ENCODE results near the gene TMEM200A. TPM values are rescaled to one million over a fixed set of nuclear protein-coding genes. Genes with fewer than 3 reads are reported as not detected.

TMEM200A gene
- total RNA-seq, 1 donor from 2014 or later: 17.7 TPM

DNA sequence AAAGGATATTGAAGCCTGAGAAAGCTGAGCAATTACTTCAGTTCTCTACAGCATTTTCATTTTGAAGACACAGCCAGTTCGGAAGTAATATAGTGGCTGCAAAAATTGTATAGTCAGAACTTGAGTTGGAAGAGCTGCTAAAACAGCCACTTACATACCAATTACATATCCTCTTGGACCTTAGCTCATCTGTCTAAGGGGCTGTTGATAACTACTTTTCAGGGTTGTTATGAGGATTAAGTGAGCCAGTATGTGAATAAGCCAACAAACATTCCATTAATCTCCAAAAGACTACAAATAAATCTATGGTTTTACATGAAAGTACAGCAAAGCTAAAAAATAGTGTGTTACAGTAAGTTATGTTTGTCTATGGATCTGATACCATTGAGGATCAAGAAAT lies 59.7 kb downstream of the TMEM200A start:
- DNase-seq: no peak

DNA sequence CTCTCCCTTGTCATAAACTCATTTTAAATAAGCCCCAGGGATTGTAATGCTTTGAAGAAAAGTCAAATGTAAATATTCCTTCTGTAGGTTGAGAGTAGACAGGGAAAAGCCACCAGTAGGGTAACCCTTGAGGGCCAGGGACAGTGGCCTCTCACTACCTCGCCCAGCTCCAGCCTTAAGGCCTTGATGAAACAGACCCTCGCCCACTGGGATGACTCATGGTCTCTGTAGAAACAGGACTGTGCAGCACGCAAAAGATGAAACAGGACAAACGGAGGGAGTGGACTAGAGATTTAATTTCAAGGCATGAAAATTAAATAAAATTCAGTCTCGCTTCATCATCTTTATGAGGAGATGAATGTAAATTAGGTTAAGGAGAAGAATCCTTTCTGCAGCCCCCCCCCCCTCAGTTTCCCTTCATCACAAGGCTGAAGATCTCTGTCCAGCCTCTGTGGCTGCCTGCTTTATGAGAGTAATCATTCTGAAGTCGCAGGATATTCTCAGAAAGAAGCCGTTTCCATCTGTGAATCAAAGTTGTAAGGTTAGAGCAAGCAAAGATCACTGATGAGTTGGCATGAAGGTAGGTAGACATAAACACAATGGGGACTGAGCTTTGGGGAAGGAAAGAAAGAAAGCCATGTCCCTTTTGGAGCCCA lies 60.4 kb downstream of the TMEM200A start:
- DNase-seq: no peak

DNA sequence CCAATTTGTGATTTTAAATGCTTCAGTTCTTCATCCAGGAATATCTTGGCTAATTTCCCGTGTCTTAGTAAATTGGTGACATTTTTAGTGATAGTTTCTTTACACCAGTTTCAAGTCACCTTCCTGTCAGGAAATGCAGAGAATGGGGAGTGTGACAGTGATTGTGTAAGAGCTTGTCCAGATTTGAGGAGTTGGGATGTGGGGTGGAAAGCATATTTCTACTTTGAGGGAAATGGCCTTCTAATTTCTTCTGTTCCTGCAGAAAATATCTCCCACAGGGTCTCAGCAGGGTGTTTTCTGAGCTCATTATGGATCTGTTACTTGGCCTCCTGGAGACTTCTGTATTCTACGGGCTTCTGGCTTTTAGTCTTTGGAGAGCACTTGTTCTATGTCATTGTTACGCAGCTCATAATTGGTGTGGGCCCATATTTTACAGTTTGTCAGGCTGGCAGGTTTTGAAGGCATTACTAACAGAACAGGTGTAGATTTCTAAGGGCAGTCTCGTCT lies 65.6 kb downstream of the TMEM200A start:
- no peak for DNase-seq

DNA sequence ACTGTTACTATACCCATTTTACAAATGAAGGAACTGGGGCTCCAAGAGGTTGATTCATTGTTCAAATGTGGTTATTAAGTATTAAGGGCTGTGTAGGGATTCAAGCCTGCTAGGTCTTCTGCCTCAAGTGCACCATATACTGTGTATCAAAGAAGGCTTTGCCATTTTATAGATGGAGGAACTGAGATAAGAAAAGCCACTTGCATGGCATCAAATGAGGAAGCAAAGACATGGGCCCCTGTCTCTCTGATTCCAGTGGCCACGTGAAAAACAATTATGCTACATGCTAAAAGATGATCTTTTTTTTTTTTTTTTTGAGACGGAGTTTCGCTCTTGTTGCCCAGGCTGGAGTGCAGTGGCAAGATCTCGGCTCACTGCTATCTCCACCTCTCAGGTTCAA lies 67.0 kb downstream of the TMEM200A start:
- no peak for DNase-seq

DNA sequence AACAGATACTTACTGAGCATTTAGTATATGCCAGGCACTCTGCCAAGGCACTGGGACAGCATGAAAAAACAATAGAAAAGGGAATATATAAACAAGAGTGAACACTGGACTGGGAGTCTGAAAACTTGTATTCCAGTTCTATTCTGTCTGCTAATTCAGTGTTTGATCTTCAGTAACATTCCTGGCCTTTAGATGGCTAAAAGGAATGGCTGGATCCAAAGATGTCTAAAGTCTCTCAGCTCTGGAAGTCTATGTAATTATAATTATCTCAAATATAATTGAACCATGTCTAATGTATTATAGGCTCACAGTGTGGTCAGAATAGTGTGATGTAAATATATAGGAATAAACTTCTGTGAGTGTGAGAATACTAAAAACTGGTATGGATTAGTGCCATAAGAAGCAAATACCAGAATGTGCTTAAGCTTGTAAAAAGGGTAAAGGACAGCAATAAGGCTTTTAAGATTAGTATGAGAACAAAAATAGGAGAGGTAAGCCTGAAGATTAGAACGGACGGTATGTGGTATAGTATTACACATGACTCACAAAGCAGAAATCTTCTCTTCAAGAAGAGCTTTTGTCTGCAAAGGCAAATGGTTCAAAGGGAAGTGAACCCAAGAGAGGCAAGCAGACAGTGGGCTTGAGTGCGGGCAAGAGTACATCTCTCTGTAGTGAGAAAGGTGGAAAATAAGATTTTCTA lies 68.5 kb downstream of the TMEM200A start:
- DNase-seq: peak; percentile 26

DNA sequence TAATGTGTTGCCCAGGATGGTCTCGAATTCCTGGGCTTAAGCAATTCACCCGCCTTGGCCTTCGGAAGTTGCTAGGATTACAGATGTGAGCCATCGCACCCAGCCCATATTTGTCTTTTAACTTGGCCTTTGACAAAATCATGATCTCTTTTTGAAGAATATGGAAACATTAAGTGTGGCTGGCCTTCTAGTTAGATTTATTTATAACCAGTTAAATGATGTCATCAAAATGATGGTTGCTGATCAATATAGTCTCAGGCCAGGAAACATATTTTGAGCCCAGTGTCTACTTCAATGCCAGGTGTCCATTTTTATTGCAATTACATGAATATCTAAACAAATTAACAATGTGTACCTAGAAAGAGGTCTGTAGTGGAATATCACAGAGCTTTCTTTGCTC lies 69.4 kb downstream of the TMEM200A start:
- no peak for DNase-seq

DNA sequence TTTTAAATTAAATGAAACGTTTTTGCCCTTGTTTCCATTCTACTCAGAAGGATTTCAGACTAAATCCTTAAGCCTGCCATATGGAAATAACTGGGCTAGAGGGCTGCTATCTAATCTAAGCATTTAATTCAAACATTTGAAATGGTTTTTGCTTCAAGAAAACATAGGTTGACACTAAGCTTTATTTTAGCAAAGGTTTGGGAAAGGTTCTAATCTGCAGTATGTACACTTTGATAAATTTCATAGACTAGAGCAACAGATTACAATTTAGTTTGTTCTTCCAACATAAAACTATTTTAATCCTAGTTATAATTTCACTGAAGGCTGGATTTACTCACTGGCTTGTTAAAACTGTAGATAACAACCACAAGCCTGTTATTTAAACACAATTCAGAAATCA lies 72.1 kb downstream of the TMEM200A start:
- no peak for DNase-seq

DNA sequence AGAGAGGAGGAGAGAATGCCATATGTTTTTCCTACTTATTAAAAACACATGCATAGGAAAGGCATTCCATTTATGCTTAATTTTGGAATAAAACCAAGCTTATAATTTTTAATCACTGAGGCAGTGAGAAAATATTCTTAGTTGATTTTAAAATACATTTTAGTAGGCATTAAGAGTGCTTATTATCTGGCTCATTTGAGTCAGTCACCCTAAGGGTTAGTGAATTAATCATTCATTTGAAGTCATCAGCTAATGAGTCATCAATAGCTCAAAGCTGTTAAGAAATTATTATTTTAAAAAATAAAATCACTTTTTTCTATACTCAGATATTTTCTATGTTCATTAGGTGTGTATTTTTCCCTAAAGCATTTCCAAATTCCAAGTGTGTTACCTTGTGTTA lies 81.6 kb downstream of the TMEM200A start:
- DNase-seq: no peak

DNA sequence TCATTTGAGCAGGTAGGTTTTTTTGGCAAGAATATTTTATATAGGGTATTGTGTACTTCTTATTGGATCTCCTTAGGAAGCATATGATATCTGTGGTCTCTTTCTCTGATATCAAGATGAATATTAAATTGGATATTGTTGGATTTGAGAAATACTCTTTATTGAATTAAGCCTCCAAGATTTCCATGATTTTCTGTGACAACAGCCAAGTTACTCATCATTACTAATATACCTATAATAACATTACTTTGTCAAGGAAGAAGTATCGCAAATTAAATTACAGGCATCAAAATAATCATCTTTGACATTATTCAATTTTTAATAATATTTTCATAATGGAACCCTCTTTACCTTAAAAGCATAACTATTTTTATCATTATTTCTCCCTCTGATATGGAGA lies 86.5 kb downstream of the TMEM200A start:
- no peak for DNase-seq

DNA sequence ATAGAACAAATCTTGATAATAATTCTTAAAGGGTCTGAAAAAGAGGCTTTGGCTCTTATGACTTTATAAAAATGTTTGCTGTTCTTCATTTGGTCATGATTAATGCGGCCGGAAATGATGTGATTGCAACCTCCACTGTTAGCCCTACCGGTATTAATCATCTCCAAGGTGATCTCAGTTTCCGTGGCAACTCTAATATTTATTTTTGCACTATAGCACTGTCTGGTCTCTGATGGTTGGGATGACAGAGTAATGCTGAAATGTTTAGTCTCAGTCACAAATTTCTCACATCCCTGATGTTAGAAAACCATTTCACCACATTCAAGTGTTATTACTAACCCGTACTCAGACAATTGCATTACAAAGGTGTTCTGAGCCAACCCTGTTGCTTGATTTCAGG lies 87.4 kb downstream of the TMEM200A start:
- DNase-seq: no peak

DNA sequence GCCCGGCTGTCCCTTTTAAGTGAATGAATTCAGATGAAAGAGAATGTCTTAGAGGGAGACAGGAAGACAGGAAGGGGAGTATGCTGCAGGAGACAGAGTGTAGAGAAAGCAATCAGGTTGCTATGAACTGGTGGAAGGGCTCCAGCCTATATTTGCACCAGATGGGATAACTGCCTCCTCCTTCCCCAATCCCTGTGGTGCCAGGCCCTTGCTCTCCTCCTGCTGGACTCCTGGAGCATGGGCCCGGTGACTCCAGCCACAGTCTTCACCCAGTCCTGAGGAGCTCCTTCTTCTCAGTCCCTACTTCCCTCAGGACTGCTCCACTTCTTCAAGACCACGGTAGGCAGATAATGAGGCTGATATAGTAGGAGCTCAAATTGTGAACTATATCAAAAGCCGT lies 91.8 kb downstream of the TMEM200A start:
- DNase-seq: no peak

DNA sequence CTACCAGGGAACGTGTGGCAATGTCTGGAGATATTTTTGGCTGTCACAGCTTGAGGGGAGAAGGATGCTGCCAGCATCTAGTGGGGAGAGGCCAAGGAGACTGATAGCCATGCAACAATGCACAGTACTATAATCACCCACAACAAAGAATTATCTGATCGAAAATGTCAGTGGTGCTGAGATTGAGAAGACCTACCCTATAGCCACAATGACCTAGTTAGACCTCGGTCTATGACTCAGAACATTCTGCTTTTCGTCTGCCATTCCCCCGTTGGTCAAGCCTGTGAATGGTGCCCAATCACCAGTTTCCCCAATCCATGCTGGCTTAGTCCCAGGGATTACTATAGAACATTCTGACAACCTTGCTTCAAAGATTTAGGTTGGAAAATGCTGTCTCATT lies 93.5 kb downstream of the TMEM200A start:
- no peak for DNase-seq

DNA sequence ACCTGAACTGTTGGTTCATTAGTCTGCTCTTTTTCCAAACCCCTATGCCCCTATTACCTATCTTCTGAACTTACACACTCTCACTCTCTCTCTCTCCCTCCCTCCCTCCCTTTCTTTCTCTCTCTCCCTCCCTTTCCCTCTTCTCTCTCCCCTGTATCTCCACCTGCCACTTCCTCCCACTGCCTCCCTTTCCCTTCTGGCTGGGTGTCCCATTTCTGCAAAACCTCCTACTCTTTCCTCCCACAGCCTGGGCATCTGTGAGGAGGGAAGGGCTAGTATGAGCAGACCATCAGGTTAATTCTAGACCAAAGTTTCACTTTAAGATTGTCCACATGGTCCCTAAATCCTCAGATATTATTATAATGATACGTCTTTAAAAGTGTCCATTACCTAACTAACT lies 95.1 kb downstream of the TMEM200A start:
- DNase-seq: no peak

DNA sequence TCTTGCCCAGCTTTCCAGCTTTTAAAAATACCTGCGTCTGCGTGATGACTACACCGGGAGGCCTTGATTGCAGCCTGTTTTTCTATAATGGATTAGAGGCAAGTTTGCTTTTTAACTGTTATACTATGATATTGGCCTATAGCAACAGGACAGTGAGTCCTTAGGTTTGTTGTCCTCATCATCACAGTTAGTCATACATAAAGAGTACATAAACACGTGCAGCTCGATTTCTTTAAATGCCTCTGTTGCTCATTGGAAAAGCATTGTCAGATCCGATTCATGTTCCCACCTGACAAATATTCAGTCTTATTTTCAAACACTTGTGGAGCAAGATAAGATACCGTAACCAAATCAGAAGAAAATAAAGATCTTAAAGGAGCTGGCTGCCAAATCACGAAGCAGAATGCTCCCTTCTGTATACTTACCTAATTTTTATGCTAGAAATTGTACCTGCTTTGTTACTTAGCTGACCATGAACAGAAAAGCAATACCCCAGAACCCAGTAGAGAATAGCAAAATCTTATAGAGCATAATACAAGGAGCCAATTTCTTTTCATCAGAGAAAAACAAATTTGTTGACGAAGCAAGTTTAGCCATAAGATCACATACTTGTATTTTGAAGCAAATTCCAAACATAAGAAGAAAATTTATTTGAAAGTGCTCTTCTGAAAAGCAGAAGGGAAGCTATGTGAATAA lies 100.4 kb downstream of the TMEM200A start:
- DNase-seq: no peak

DNA sequence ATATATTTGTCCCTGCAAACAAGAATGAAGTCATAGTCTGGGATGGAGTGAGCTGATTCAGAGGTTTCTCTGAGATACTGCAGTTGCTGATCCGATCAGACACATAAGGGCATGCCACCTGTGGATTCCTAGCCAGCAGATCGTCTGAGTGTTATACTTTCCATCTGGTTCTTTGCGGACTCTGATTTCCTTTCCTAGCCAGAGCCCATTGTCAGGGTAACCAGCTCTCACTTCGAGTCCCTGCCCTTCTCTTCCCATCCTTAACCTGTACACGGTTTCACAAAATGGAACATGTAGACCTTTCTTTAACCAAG lies 100.9 kb downstream of the TMEM200A start:
- no peak for DNase-seq

DNA sequence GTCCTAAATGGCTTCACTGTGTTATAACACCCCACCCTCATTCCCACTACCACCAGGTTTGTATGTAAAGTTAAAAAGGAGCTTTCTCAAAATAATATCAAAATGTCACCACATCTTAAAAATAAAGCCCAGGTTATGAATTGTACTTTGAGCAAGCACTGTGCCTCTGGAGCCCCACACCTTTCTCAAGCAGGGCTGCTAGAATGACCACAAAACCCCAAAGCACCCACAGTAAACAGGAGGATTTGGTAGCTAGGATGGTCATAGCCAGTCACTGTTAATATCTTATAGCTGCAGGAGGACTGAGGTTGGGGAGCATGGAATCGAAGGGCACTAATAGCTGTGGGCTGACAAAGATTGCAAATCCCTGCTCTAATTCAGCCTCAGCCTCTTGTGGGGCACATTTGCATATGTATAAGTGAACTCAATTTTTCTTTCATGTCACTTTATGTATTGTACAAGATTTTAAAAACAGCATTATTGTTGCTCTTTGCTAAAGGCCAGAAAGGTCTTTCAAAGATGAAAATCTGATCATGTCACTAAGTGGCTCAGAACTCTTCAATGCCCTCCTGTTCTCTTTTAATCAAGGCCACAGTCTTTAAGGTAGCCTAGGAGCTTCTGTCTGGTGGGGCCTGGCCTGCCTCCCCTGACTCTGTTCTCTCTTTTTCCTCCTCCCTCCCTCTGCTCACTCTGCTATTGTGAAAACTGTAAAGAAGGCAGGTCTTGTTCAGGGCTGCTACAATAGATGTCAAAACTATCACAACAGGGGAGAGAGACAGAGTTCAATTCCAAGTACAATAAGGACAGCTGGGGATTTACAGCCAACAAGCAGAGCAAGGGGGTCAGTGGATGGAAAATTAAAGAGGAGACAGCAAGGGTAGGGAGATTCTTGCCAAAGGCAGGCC lies 101.6 kb downstream of the TMEM200A start:
- no peak for DNase-seq

DNA sequence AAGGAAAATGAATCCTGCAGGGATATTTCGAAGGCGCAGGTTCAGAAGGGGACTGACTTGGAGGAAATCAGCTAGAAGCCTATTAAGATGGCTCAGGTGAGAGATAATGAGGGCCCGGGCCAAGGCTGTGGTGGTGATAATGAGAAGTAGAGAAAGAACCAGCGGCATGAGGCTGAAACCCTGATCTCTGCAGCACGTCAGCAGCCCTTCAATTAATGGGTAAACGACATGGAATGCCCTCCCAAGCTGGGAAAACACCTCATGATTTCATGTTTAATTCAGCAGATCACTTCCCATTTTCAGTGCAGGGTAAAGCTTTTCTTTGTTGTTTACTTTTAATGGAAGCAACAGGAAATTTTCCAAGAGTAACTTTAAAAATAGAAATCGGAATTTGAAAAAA lies 104.9 kb downstream of the TMEM200A start:
- no peak for DNase-seq

DNA sequence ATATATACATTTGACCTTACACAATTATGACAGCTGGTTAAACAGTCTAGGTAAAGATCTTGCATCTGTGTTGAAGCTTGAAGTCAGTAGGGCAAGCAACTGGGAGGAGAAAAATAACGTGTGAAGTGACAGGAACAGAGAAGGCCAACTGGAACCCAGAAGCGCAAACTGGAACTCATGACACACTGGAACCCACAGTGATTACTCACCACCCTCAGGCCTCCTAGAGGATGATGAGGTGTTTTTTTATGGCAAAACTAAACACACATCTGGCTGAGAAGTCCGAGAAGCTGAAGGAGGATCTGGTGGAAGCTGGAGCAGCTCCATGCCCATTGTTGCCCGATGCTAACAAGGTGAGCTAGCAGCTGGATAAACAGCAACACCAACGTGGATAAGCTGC lies 108.1 kb downstream of the TMEM200A start:
- no peak for DNase-seq

DNA sequence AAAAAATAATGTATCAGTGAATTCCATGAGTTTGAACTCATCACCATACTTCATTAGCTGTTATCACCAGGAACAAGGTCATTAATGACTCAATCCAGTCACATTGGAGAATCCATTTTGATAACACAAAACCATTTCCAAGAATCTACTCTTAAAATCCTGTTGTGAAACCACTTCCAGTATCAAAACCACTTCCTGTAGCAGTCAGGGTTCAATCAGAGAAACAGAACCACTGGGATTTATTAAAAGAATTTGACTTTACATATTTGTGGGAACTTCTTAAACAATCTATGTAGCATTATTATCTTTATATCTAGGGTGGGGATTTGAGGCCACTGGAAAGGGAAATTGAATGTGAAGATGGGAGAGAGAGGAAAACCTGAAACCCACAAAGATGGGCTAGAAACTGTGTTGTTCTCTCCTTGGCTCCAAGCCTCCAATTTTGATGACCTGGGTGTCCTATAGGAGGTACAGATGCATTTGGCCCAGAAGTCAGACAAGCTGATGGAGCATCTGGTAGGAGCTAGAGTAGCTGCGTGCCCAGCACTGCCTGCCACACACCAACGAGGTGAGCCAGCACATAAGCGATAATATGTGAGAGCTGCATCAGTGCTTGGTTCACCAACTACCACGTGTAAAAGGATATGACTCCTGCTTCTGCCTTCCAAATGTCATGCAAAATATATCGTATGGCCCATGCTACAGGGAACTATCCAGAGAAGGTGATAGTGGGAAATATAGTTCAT lies 117.0 kb downstream of the TMEM200A start:
- DNase-seq: no peak

DNA sequence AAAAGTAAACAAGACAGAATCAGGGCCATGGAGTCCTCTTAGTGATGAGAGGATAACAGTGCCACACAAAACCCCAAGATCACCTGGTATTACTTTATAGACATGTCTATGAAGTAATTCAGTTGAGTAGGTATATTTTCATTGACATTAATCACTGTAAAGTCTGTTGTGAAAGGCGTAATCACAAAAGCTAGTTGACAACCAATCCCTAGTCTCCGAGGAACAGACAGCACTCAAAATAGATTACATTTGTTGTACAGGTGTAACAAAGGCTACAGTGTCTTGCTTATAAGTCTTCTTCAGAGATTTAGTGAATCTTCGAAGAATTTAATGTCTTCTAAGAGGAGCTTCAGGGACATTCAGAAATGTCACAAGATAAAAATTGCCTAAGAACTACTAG lies 120.1 kb downstream of the TMEM200A start:
- DNase-seq: no peak

DNA sequence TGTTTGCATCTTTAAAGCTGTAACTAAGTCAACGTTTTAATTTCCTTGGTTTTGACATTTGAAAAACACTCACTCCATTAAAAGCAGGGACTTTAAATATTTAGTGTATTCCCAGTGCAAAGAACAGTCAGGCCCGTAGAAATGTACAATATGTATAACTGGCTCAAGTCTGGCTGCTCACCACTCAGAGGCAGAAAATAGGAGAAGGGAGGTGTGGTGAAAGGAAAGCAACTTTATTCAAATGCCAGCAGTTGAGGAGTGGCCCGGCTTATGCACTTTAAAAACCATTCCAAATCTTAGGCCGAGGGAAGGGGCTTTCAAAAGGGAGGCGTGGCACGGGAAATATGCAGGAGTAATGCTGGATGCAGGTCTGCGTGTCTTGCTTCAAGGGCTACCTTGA lies 120.6 kb downstream of the TMEM200A start:
- DNase-seq: no peak

DNA sequence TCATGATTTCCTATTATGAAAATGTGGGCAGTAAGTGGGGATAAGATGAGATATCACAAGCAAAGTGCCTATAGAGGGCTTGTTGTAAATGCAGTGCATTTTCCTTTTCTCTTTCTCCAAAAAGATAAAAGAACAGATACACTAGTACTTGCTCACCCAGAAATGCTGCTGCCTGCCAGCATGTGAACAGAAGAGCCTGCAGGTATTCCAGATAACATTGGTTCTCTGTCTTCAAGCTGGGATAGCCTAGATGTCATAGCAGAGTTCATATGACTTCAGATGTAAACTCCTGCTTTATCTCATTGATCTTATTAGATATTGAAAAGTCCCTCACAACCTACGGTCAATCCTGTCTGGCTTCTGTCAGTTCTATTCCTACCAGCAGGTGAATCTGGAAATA lies 123.7 kb downstream of the TMEM200A start:
- no peak for DNase-seq
